H1 (cell line): ENCODE data around the gene PTPN2. TPM values are rescaled to one million over a fixed set of nuclear protein-coding genes. Genes with fewer than 3 reads are reported as not detected.

Experiments
- CTCF ChIA-PET: fragments of 300-600 bp; sonication (Branson Sonifier 250); formaldehyde crosslinking; loops from one replicate; lab custom pipeline; 2021; ENCODE audit not compliant: partially characterized antibody; lab: Charles Lee
- POLR2A ChIA-PET: fragments of 300-600 bp; sonication (Branson Sonifier 250); formaldehyde crosslinking; loops from one replicate; lab custom pipeline; 2021; ENCODE audit warnings: inconsistent platforms; ENCODE audit not compliant: partially characterized antibody; lab: Charles Lee
- DNase-seq, 2 experiments: peaks; one replicate each; pipeline versions ENCODE4 v3.0.0 to v3.0.0-alpha.2; 2010 to 2022; ENCODE audit warnings: low spot score in 2 of 2, low read depth in 1 of 2, mixed read lengths in 1 of 2
- FAIRE-seq: peaks from 2 replicates; lab custom pipeline; 2011; peaks lifted over from hg19 to GRCh38; lab: Jason Lieb, UNC
- H2AFZ ChIP-seq: 2 replicates; pipeline ENCODE4 v1.8.1; 2012; ENCODE audit warnings: low read length, inconsistent platforms
- H2AK5ac ChIP-seq: 2 replicates; pipeline ENCODE4 v1.6.1; 2013; ENCODE audit warnings: low read depth, low read length
- H2BK120ac ChIP-seq: replicated peaks from 2 replicates; pipeline ENCODE3; 2013; ENCODE audit warnings: low read depth, low read length, inconsistent platforms
- H2BK12ac ChIP-seq: 2 replicates; pipeline ENCODE4 v1.6.1; 2013; ENCODE audit warnings: low read depth, low read length
- H2BK15ac ChIP-seq: 2 replicates; pipeline ENCODE4 v1.6.1; 2013; ENCODE audit warnings: low read length
- H2BK20ac ChIP-seq: 2 replicates; pipeline ENCODE4 v1.6.1; 2013; ENCODE audit warnings: low read length
- H2BK5ac ChIP-seq: 2 replicates; pipeline ENCODE4 v1.6.1; 2013; ENCODE audit warnings: low read depth, low read length
- H3K14ac ChIP-seq: 2 replicates; pipeline ENCODE4 v1.6.1; 2013; ENCODE audit warnings: inconsistent platforms; ENCODE audit not compliant: insufficient read length
- H3K18ac ChIP-seq: 2 replicates; pipeline ENCODE4 v1.6.1; 2013; ENCODE audit warnings: low read length; ENCODE audit errors: extremely low read depth
- H3K23ac ChIP-seq: 2 replicates; pipeline ENCODE4 v1.6.1; 2013; ENCODE audit warnings: inconsistent platforms; ENCODE audit not compliant: insufficient read length
- H3K23me2 ChIP-seq: 2 replicates; pipeline ENCODE4 v1.6.1; 2013; ENCODE audit warnings: low read depth, low read length
- H3K27ac ChIP-seq: 2 replicates; pipeline ENCODE4 v1.6.1; 2011; ENCODE audit warnings: low read depth, low read length, inconsistent platforms
- H3K27me3 ChIP-seq, 4 experiments: replicated peaks in 1 of 4; 1 replicate in 1 of 4; 2 replicates in 3 of 4; pipeline versions ENCODE4 v1.6.1 to v1.8.1; 2011 to 2013; ENCODE audit warnings: low read length in 3 of 4, mild to moderate bottlenecking in 3 of 4, inconsistent platforms in 2 of 4, mixed read lengths in 2 of 4, moderate library complexity in 1 of 4; ENCODE audit not compliant: control insufficient read depth in 3 of 4, insufficient read depth in 3 of 4; ENCODE audit errors: extremely low read depth in 1 of 4
- H3K36me3 ChIP-seq, 4 experiments: 2 replicates each; pipeline versions ENCODE4 v1.6.1 to v1.8.1; 2011 to 2013; ENCODE audit warnings: mild to moderate bottlenecking in 4 of 4, low read length in 3 of 4, moderate library complexity in 2 of 4, control low read depth in 1 of 4, inconsistent platforms in 1 of 4; ENCODE audit not compliant: insufficient read depth in 4 of 4, control insufficient read depth in 2 of 4
- H3K4ac ChIP-seq: replicated peaks from 2 replicates; pipeline ENCODE3; 2013; ENCODE audit warnings: low read length, low read depth, mixed read lengths, inconsistent platforms; ENCODE audit not compliant: insufficient read length
- H3K4me1 ChIP-seq, 4 experiments: replicated peaks in 1 of 4; 1 replicate in 1 of 4; 2 replicates in 3 of 4; pipeline versions ENCODE4 v1.6.1 to v1.8.1; 2011 to 2013; ENCODE audit warnings: low read length in 3 of 4, inconsistent platforms in 2 of 4, mixed read lengths in 1 of 4; ENCODE audit not compliant: insufficient read depth in 4 of 4, control insufficient read depth in 3 of 4
- H3K4me2 ChIP-seq, 2 experiments: 2 replicates each; pipeline versions ENCODE4 v1.6.1 to v1.8.1; 2011 to 2013; ENCODE audit warnings: low read depth in 2 of 2, low read length in 2 of 2, control low read depth in 1 of 2, inconsistent platforms in 1 of 2, mild to moderate bottlenecking in 1 of 2; ENCODE audit not compliant: insufficient read depth in 1 of 2
- H3K4me3 ChIP-seq, 4 experiments: fragments of 200-600, 300-600 bp in 1 of 4; sonication (generic), shearing (Covaris generic), sonication (Bioruptor Twin) in 1 of 4; 2 replicates each; pipeline versions ENCODE4 v1.5.1 to v1.8.1; 2011 to 2016; ENCODE audit warnings: low read length in 4 of 4, low read depth in 3 of 4, control low read depth in 2 of 4, inconsistent platforms in 2 of 4, mild to moderate bottlenecking in 2 of 4, mixed read lengths in 1 of 4, moderate library complexity in 1 of 4; ENCODE audit not compliant: insufficient read depth in 2 of 4; ENCODE audit errors: extremely low read depth in 1 of 4
- H3K56ac ChIP-seq: replicated peaks from 2 replicates; pipeline ENCODE3; 2013; ENCODE audit warnings: low read depth, mild to moderate bottlenecking, mixed read lengths, low read length, inconsistent platforms; ENCODE audit not compliant: insufficient read length
- H3K79me1 ChIP-seq: 2 replicates; pipeline ENCODE4 v1.6.1; 2013; ENCODE audit warnings: low read depth, low read length, control low read depth
- H3K79me2 ChIP-seq, 2 experiments: 2 replicates each; pipeline versions ENCODE4 v1.6.1 to v1.8.1; 2012 to 2013; ENCODE audit warnings: low read length in 2 of 2, mild to moderate bottlenecking in 2 of 2, inconsistent platforms in 1 of 2; ENCODE audit not compliant: insufficient read depth in 2 of 2, control insufficient read depth in 1 of 2
- H3K9ac ChIP-seq, 4 experiments: replicated peaks in 1 of 4; 1 replicate in 1 of 4; 2 replicates in 3 of 4; pipeline versions ENCODE4 v1.6.1 to v1.8.1; 2011 to 2013; ENCODE audit warnings: low read depth in 3 of 4, low read length in 3 of 4, control low read depth in 2 of 4, mild to moderate bottlenecking in 2 of 4, moderate library complexity in 2 of 4, inconsistent platforms in 1 of 4; ENCODE audit errors: extremely low read depth in 1 of 4
- H3K9me3 ChIP-seq, 2 experiments: 2 replicates each; pipeline versions ENCODE4 v1.6.1 to v1.8.1; 2012 to 2013; ENCODE audit warnings: mild to moderate bottlenecking in 2 of 2, moderate library complexity in 2 of 2, control low read depth in 1 of 2, inconsistent platforms in 1 of 2, low read depth in 1 of 2, low read length in 1 of 2, mixed read lengths in 1 of 2; ENCODE audit not compliant: insufficient read depth in 2 of 2
- H4K20me1 ChIP-seq, 2 experiments: replicated peaks in 1 of 2; 2 replicates each; pipeline versions ENCODE3 to v1.8.1; 2011 to 2013; ENCODE audit warnings: inconsistent platforms in 2 of 2, low read length in 2 of 2, mild to moderate bottlenecking in 1 of 2; ENCODE audit not compliant: insufficient read depth in 2 of 2, control insufficient read depth in 1 of 2
- H4K5ac ChIP-seq: 2 replicates; pipeline ENCODE4 v1.6.1; 2013; ENCODE audit warnings: low read length, low read depth, mixed read lengths, inconsistent platforms; ENCODE audit not compliant: insufficient read length
- H4K8ac ChIP-seq: 2 replicates; pipeline ENCODE4 v1.8.0; 2013; ENCODE audit warnings: mild to moderate bottlenecking, moderate library complexity, low read length, inconsistent platforms; ENCODE audit not compliant: insufficient read depth; ENCODE audit errors: extremely low read depth
- H4K91ac ChIP-seq: replicated peaks from 2 replicates; pipeline ENCODE3; 2013; ENCODE audit warnings: low read length, mixed read lengths, inconsistent platforms; ENCODE audit not compliant: insufficient read length
- BRCA1 ChIP-seq: IDR thresholded peaks from 2 replicates; pipeline ENCODE4 v1.6.1; 2012; ENCODE audit warnings: low read depth, low read length, improper control_type of control experiment
- CBX8 ChIP-seq: fragments of 300-800, 300-1000 bp; sonication (generic); IDR thresholded peaks from 2 replicates; pipeline ENCODE4 v1.7.1; 2016; ENCODE audit warnings: low read depth, low read length, borderline replicate concordance
- CEBPB ChIP-seq: IDR thresholded peaks from 2 replicates; pipeline ENCODE4 v1.6.1; 2012; ENCODE audit warnings: low read depth, low read length
- EP300 ChIP-seq, 2 experiments: IDR thresholded peaks; 1 replicate in 1 of 2; 2 replicates in 1 of 2; pipeline ENCODE4 v1.6.1; 2011 to 2012; ENCODE audit warnings: low read depth in 2 of 2, low read length in 2 of 2, mild to moderate bottlenecking in 2 of 2, borderline replicate concordance in 1 of 2, inconsistent platforms in 1 of 2, moderate library complexity in 1 of 2
- GABPA ChIP-seq: IDR thresholded peaks from 2 replicates; pipeline ENCODE4 v1.6.1; 2011; ENCODE audit warnings: mild to moderate bottlenecking, low read length, moderate library complexity, borderline replicate concordance; ENCODE audit not compliant: insufficient read depth
- JUND ChIP-seq: IDR thresholded peaks from 2 replicates; pipeline ENCODE4 v1.6.1; 2011; ENCODE audit warnings: mild to moderate bottlenecking, improper control_type of control experiment, low read length
- KDM1A ChIP-seq: fragments of 200-600, 300-600 bp; sonication (generic); IDR thresholded peaks from 2 replicates; pipeline ENCODE4 v1.7.1; 2016; ENCODE audit warnings: mild to moderate bottlenecking, low read length, borderline replicate concordance
- POU5F1 ChIP-seq: IDR thresholded peaks from 2 replicates; pipeline ENCODE4 v1.6.1; 2011; ENCODE audit warnings: low read depth, mild to moderate bottlenecking, low read length, moderate library complexity
- SUZ12 ChIP-seq: fragments of 200-600 bp; sonication (generic); IDR thresholded peaks from 2 replicates; pipeline ENCODE4 v1.6.1; 2012; ENCODE audit warnings: mild to moderate bottlenecking, inconsistent platforms, low read length, moderate library complexity, mixed read lengths
- TAF7 ChIP-seq: optimal IDR thresholded peaks from 2 replicates; pipeline ENCODE3; 2011; ENCODE audit warnings: low read depth, mild to moderate bottlenecking, inconsistent platforms, low read length, moderate library complexity, borderline replicate concordance
- WGBS, 2 experiments: shearing (Covaris generic) in 1 of 2; methylation state at CpG; one replicate each; pipeline versions ENCODE4 v1.1.6 to v1.1.7; 2013 to 2015; ENCODE audit warnings: low lambda C conversion rate in 2 of 2, mixed read lengths in 2 of 2, inconsistent platforms in 1 of 2, low coverage in 1 of 2, missing lambda C conversion rate in 1 of 2; ENCODE audit not compliant: insufficient replicate concordance in 2 of 2, insufficient coverage in 1 of 2, insufficient read length in 1 of 2; ENCODE audit errors: extremely low coverage in 1 of 2, missing lambda C conversion rate in 1 of 2; 5-methylcytosine and 5-hydroxymethylcytosine counted together
- polyA plus RNA-seq, 7 experiments: library from polyadenylated mRNA; depleted of rRNA in 3 of 7; stranded (reverse) in 5 of 7; unstranded in 2 of 7; fragments of >200 nt in 5 of 7; fragments of 200-250 nt in 2 of 7; gene quantifications; 1 replicate in 5 of 7; 2 replicates in 1 of 7; 4 replicates in 1 of 7; pipeline versions ENCODE4 v1.2.1 to v1.2.3, GENCODE V29; 2011 to 2013; ENCODE audit warnings: missing spikeins in 2 of 7, mixed read lengths in 2 of 7
- total RNA-seq: library from RNA; stranded (reverse); fragmentation: NEBNext Ultra II Directional; extraction: Animal tissue kit (Norgen Biotek cat#: 25700); gene quantifications from 2 replicates; pipeline ENCODE4 v1.2.1, GENCODE V29; 2021
- TF ChIP-seq, protein P1 (sequence below), 3 experiments: IDR thresholded peaks; 1 replicate in 2 of 3; 2 replicates in 1 of 3; pipeline versions ENCODE4 v1.5.1 to v1.6.1; 2011; ENCODE audit warnings: low read length in 3 of 3, mild to moderate bottlenecking in 3 of 3, inconsistent platforms in 2 of 3, low read depth in 1 of 3, moderate library complexity in 1 of 3; ENCODE audit not compliant: insufficient read depth in 1 of 3; ENCODE audit errors: control extremely low read depth in 1 of 3

The PTPN2 gene
- total and polyA plus RNA-seq, 2 of the 8 experiments (the other 6 are each of a cell fraction or from before 2014, with no cell fraction given) = 16.4 to 54.0 TPM

GRCh38 chr18:12750076-12750714, 133.8 kb downstream of the PTPN2 start:
- H2BK20ac ChIP-seq = no peak overlapping the region
- H3K36me3 ChIP-seq = no peaks in the 10 kb centered on the region
- H3K4ac ChIP-seq = no peak overlapping the region
- no peak overlapping the region for H4K5ac ChIP-seq
- H4K91ac ChIP-seq = no peak overlapping the region
- FAIRE-seq = no peak
- no peak overlapping the region for H3K27ac ChIP-seq
- no peaks in the 10 kb centered on the region for H3K79me2 ChIP-seq
- no peak overlapping the region for H4K8ac ChIP-seq
- no peak overlapping the region for H2AK5ac ChIP-seq
- H3K79me1 ChIP-seq = no peaks in the 10 kb centered on the region
- H2BK120ac ChIP-seq = no peak overlapping the region
- no peak for DNase-seq
- CTCF ChIA-PET = interaction anchor here (0.7 to 2.1 kb wide), 6 partner anchors 13 to 336 kb away, joined by 3 to 9 read pairs (median 3); no protein-coding TSS in a partner anchor
- 91% methylated on average over 14 of the region's 14 CpGs; no CpG with 5 or more reads in 1 of the 2 experiments for WGBS, 2 experiments
- no peaks in the 10 kb centered on the region for H3K4me1 ChIP-seq
- H3K9me3 ChIP-seq = no peaks in the 10 kb centered on the region
- peaks cover 0 to 1% of the 10 kb centered on the region in 2 experiments for H4K20me1 ChIP-seq
- H2BK5ac ChIP-seq = no peak overlapping the region
- H3K14ac ChIP-seq = no peak overlapping the region
- POLR2A ChIA-PET = no interaction called here
- no peak overlapping the region for H3K4me2 ChIP-seq
- no peaks in the 10 kb centered on the region for H3K23me2 ChIP-seq
- H2BK12ac ChIP-seq = no peak overlapping the region
- no peak overlapping the region for H3K56ac ChIP-seq
- no peak overlapping the region for H3K9ac ChIP-seq
- H3K18ac ChIP-seq = no peak overlapping the region
- no peak overlapping the region for H2AFZ ChIP-seq
- no peak overlapping the region for H2BK15ac ChIP-seq
- no peak overlapping the region for H3K23ac ChIP-seq
- no peak overlapping the region for H3K4me3 ChIP-seq
- no peaks in the 10 kb centered on the region for H3K27me3 ChIP-seq
- TF ChIP-seq, protein P1, sequence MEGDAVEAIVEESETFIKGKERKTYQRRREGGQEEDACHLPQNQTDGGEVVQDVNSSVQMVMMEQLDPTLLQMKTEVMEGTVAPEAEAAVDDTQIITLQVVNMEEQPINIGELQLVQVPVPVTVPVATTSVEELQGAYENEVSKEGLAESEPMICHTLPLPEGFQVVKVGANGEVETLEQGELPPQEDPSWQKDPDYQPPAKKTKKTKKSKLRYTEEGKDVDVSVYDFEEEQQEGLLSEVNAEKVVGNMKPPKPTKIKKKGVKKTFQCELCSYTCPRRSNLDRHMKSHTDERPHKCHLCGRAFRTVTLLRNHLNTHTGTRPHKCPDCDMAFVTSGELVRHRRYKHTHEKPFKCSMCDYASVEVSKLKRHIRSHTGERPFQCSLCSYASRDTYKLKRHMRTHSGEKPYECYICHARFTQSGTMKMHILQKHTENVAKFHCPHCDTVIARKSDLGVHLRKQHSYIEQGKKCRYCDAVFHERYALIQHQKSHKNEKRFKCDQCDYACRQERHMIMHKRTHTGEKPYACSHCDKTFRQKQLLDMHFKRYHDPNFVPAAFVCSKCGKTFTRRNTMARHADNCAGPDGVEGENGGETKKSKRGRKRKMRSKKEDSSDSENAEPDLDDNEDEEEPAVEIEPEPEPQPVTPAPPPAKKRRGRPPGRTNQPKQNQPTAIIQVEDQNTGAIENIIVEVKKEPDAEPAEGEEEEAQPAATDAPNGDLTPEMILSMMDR (IDR thresholded peaks at IDR 0.05; ENCODE audit: control extremely low read depth in 1 of 3, insufficient read depth in 1 of 3, low read depth in 1 of 3, low read length in 3 of 3) = no peak
- TF ChIP-seq GABPA = no peak
- no peak for TF ChIP-seq EP300 (IDR thresholded peaks at IDR 0.05; ENCODE audit: borderline replicate concordance in 1 of 2, low read depth in 2 of 2, low read length in 2 of 2)
- TF ChIP-seq POU5F1 = no peak
- TF ChIP-seq CEBPB = no peak
- no peak for TF ChIP-seq KDM1A
- no peak for TF ChIP-seq CBX8
- TF ChIP-seq BRCA1 = no peak
- no peak for TF ChIP-seq TAF7
- TF ChIP-seq JUND = no peak
- no peak for TF ChIP-seq SUZ12
